ENCODE data around the gene SUN1. TPM values are rescaled to one million over a fixed set of nuclear protein-coding genes. Genes with fewer than 3 reads are reported as not detected.
"Not testable (repeated sequence)": the region's sequence is repeated elsewhere in the genome, so short reads cannot be mapped to it uniquely, and the experiment has no call there.

SUN1 gene
- total RNA-seq, 2 donors from 2014 or later: 89.7 to 97.5 TPM

GRCh38 chr7:860149-860548 is 27.9 kb downstream of the SUN1 start:
- no peak for ATAC-seq
- DNase-seq: no peak
- no peaks in the 10 kb centered on the region for H3K9me3 ChIP-seq (ENCODE audit: control insufficient read depth, low read length, poor library complexity, severe bottlenecking)
- Mint-ChIP-seq H3K4me1 (peaks cover 6% of the 10 kb centered on the region), H3K4me3 (no peak overlapping the region), H3K36me3 (ENCODE audit: low read depth) (peaks cover 17% of the 10 kb centered on the region), H3K27ac (peak overlapping the region; percentile 80), H3K27me3 (no peaks in the 10 kb centered on the region)

- no peak overlapping the region for H3K27ac Mint-ChIP-seq
- DNase-seq (no peak), ATAC-seq (no peak)
- H3K9me3 ChIP-seq (ENCODE audit: control insufficient read depth, low read length, poor library complexity, severe bottlenecking): no peaks in the 10 kb centered on the region
- H3K4me1 Mint-ChIP-seq: peaks cover 4% of the 10 kb centered on the region
- H3K27me3 Mint-ChIP-seq: no peaks in the 10 kb centered on the region
- peaks cover 17% of the 10 kb centered on the region for H3K36me3 Mint-ChIP-seq (ENCODE audit: low read depth)
- H3K4me3 Mint-ChIP-seq: no peak overlapping the region
These were observed 28.9 kb downstream of the SUN1 start for GRCh38 chr7:861222-861621.

GRCh38 chr7:862157-862556 is 29.9 kb downstream of the SUN1 start:
- DNase-seq: no peak
- H3K4me3 Mint-ChIP-seq: no peak overlapping the region
- H3K27ac Mint-ChIP-seq: no peak overlapping the region
- no peak for ATAC-seq
- no peaks in the 10 kb centered on the region for H3K9me3 ChIP-seq (ENCODE audit: control insufficient read depth, low read length, poor library complexity, severe bottlenecking)
- peaks cover 3% of the 10 kb centered on the region for H3K4me1 Mint-ChIP-seq
- peaks cover 17% of the 10 kb centered on the region for H3K36me3 Mint-ChIP-seq (ENCODE audit: low read depth)
- no peaks in the 10 kb centered on the region for H3K27me3 Mint-ChIP-seq

- peaks cover 6% of the 10 kb centered on the region for H3K4me1 Mint-ChIP-seq
- no peak for DNase-seq
- H3K4me3 Mint-ChIP-seq: no peak overlapping the region
- no peak for ATAC-seq
- no peaks in the 10 kb centered on the region for H3K27me3 Mint-ChIP-seq
- no peaks in the 10 kb centered on the region for H3K9me3 ChIP-seq (ENCODE audit: control insufficient read depth, low read length, poor library complexity, severe bottlenecking)
- no peak overlapping the region for H3K27ac Mint-ChIP-seq
- peaks cover 17% of the 10 kb centered on the region for H3K36me3 Mint-ChIP-seq (ENCODE audit: low read depth)
These were observed 30.8 kb downstream of the SUN1 start for GRCh38 chr7:863106-863505.

- H3K4me1 Mint-ChIP-seq: peaks cover 2% of the 10 kb centered on the region
- H3K36me3 Mint-ChIP-seq (ENCODE audit: low read depth): peaks cover 10% of the 10 kb centered on the region
- ATAC-seq: no peak
- no peaks in the 10 kb centered on the region for H3K27me3 Mint-ChIP-seq
- no peak overlapping the region for H3K27ac Mint-ChIP-seq
- DNase-seq: no peak
- H3K9me3 ChIP-seq (ENCODE audit: control insufficient read depth, low read length, poor library complexity, severe bottlenecking): no peaks in the 10 kb centered on the region
- H3K4me3 Mint-ChIP-seq: no peak overlapping the region
These were observed 33.6 kb downstream of the SUN1 start for GRCh38 chr7:865921-866320.

- no peak for DNase-seq
- peaks cover 6% of the 10 kb centered on the region for H3K36me3 Mint-ChIP-seq (ENCODE audit: low read depth)
- H3K9me3 ChIP-seq (ENCODE audit: control insufficient read depth, low read length, poor library complexity, severe bottlenecking): no peaks in the 10 kb centered on the region
- H3K27me3 Mint-ChIP-seq: no peaks in the 10 kb centered on the region
- H3K27ac Mint-ChIP-seq: no peak overlapping the region
- peaks cover 2% of the 10 kb centered on the region for H3K4me1 Mint-ChIP-seq
- H3K4me3 Mint-ChIP-seq: no peak overlapping the region
- no peak for ATAC-seq
These were observed 34.7 kb downstream of the SUN1 start for GRCh38 chr7:867001-867405.

GRCh38 chr7:867406-868188 is 35.3 kb downstream of the SUN1 start:
- ATAC-seq (no peak), DNase-seq (no peak)
- Mint-ChIP-seq H3K4me3 (no peak overlapping the region), H3K36me3 (ENCODE audit: low read depth) (peaks cover 5% of the 10 kb centered on the region), H3K27me3 (no peaks in the 10 kb centered on the region), H3K4me1 (peaks cover 2% of the 10 kb centered on the region), H3K27ac (no peak overlapping the region)
- H3K9me3 ChIP-seq (ENCODE audit: control insufficient read depth, low read length, poor library complexity, severe bottlenecking): no peaks in the 10 kb centered on the region

- H3K9me3 ChIP-seq (ENCODE audit: control insufficient read depth, low read length, poor library complexity, severe bottlenecking): no peaks in the 10 kb centered on the region
- H3K4me3 Mint-ChIP-seq: no peak overlapping the region
- ATAC-seq: no peak
- DNase-seq: no peak
- no peak overlapping the region for H3K27ac Mint-ChIP-seq
- peaks cover 5% of the 10 kb centered on the region for H3K36me3 Mint-ChIP-seq (ENCODE audit: low read depth)
- H3K4me1 Mint-ChIP-seq: peaks cover 4% of the 10 kb centered on the region
- no peaks in the 10 kb centered on the region for H3K27me3 Mint-ChIP-seq
These were observed 35.9 kb downstream of the SUN1 start for GRCh38 chr7:868189-868486.

- Mint-ChIP-seq H3K4me1 (peaks cover 10% of the 10 kb centered on the region), H3K27me3 (no peaks in the 10 kb centered on the region), H3K36me3 (ENCODE audit: low read depth) (peaks cover 5% of the 10 kb centered on the region), H3K4me3 (no peak overlapping the region), H3K27ac (no peak overlapping the region)
- H3K9me3 ChIP-seq (ENCODE audit: control insufficient read depth, low read length, poor library complexity, severe bottlenecking): no peaks in the 10 kb centered on the region
- ATAC-seq: no peak
- no peak for DNase-seq
These were observed 37.1 kb downstream of the SUN1 start for GRCh38 chr7:869348-869747.

GRCh38 chr7:871900-872537 is 39.7 kb downstream of the SUN1 start:
- Mint-ChIP-seq H3K36me3 (ENCODE audit: low read depth) (peaks cover 2% of the 10 kb centered on the region), H3K4me1 (peaks cover 10% of the 10 kb centered on the region), H3K27ac (peak overlapping the region; percentile 60), H3K27me3 (no peaks in the 10 kb centered on the region), H3K4me3 (no peak overlapping the region)
- ATAC-seq (no peak), DNase-seq (no peak)
- no peaks in the 10 kb centered on the region for H3K9me3 ChIP-seq (ENCODE audit: control insufficient read depth, low read length, poor library complexity, severe bottlenecking)

GRCh38 chr7:872685-873084 is 40.4 kb downstream of the SUN1 start:
- not testable (repeated sequence) for H3K27me3 Mint-ChIP-seq; H3K4me1 Mint-ChIP-seq; DNase-seq; ATAC-seq; H3K9me3 ChIP-seq (ENCODE audit: control insufficient read depth, low read length, poor library complexity, severe bottlenecking); H3K36me3 Mint-ChIP-seq (ENCODE audit: low read depth); H3K27ac Mint-ChIP-seq; H3K4me3 Mint-ChIP-seq

GRCh38 chr7:873367-874002 is 41.2 kb downstream of the SUN1 start:
- Mint-ChIP-seq H3K36me3 (ENCODE audit: low read depth) (peaks cover 2% of the 10 kb centered on the region), H3K27ac (peak overlapping the region; percentile 68), H3K4me3 (no peak overlapping the region), H3K4me1 (peaks cover 11% of the 10 kb centered on the region), H3K27me3 (no peaks in the 10 kb centered on the region)
- no peaks in the 10 kb centered on the region for H3K9me3 ChIP-seq (ENCODE audit: control insufficient read depth, low read length, poor library complexity, severe bottlenecking)
- peak; percentile 48 to 57 (median 53) for DNase-seq
- ATAC-seq: peak; percentile 29

GRCh38 chr7:874031-874749 is 41.9 kb downstream of the SUN1 start:
- Mint-ChIP-seq H3K27me3 (no peaks in the 10 kb centered on the region), H3K36me3 (ENCODE audit: low read depth) (peaks cover 2% of the 10 kb centered on the region), H3K4me1 (peaks cover 11% of the 10 kb centered on the region), H3K4me3 (no peak overlapping the region), H3K27ac (peak overlapping the region; percentile 68)
- DNase-seq (no peak), ATAC-seq (no peak)
- no peaks in the 10 kb centered on the region for H3K9me3 ChIP-seq (ENCODE audit: control insufficient read depth, low read length, poor library complexity, severe bottlenecking)
